GM21447 (cell line): ENCODE results near the gene AP5Z1.

Experiments
- ATAC-seq: cut with Tn5 transposase; IDR thresholded peaks from one replicate; pipeline ENCODE4 v1.9.1; 2021; ENCODE audit not compliant: unreplicated experiment

The AP5Z1 gene

GRCh38 chr7:4765776-4766490, 9.5 kb upstream of the AP5Z1 start:
- no peak for ATAC-seq

DNA sequence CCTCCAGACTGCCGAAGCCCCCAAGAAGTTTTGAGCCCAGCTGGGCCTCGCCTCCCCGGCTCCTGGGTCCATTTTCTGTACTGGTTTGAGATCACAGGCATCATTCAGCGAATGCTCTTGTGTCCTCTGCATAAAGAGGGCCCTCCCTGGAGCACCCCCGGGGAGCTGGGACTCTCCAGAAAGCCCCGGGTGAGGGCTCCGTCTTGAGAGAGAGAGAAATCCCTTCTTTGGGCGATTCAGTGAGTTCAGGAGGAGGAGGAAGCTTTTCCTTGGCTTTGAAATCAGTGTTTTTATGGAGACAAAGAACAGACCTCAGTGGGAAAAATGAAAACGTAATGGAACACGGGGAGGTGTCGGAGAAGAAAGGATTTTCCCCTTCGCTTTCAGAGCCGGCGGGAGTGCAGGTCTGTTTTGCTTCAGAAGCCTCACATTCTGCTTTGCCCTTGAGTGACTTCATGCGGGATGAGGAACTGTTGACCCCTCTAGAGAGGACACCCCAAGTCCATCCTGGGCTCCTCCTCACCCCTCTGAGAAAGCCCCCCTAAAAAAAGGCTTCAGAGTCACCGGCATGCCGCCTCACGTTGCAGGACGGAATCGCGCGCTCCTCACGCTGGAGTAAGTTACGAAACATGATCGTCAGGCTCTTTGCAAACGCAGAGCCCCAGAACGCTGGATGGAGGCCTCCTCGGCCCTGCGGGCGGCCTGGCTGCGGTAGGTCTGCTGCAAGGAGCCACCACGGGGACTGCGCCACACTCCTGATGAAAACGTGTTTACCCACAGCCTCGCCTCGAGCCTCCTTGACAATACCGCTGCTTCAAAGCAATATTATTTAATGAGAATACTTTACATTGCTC, 8.5 kb upstream of the AP5Z1 start:
- no peak for ATAC-seq

DNA sequence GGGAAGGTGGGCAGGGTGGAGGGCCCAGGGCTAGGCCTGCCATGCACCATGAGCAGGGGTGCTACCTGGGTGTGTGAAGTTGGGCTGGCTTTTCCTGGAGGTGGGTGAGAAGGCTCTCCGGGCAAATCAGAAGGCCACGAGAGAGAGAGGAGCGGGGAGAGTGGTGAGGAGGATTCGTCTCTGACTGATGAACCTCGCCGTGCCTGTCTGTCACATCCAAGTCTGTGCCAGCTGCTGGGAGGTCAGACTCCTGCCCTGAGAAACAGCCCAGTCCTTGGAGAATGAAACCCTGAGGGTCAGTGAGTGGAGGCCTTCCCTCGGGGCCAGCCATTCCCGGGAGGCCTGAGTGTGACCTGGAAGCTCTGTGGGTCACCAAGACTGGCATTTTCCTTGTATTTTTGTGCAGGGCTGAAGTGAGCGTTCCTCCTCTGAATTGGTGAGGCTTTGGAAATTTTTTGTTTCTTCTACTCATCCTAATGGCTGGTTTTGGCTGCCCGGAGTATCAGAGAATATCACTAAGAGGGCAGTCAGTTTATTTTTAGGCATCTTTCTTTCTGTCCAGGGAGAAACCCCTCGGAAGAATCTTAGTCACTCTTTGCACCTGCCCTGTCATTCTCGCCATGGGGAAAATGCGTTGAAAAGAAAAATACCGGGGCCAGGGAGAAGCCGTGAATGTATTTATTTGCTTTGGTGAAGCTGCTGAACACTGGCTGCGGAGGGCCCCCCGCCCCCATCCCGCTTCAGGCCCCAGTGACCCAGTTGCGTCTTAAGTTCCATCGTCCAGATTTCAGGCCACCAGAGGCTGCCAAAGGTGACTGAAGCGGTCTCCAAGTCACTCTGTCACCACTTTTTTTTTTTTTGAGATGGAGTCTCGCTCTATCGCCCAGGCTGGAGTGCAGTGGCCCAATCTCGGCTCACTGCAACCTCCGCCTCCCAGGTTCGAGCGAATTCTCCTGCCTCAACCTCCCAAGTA, 6.5 kb upstream of the AP5Z1 start:
- no peak for ATAC-seq

DNA sequence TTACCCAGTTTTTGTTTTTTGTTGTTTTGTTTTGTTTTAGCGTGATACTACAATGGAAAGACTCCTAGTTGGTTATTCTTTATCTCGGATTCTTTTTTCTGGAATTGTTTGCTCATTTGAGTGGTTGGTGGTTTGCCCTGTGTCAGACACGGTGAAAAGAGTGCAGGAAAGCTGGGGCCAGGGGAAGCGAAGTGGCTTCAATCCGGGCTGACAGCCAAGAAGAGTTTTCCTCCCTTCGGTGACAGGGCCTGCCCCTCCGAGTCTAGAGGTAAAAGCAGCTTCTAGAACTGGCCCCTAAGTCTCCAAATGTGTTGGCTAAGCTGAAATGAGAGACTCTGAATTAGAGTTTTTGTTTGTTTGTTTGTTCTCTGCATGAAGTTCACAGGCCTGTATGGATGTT, 5.7 kb upstream of the AP5Z1 start:
- ATAC-seq: no peak

GRCh38 chr7:4770886-4771285, 4.5 kb upstream of the AP5Z1 start:
- no peak for ATAC-seq

GRCh38 chr7:4771737-4772136, 3.7 kb upstream of the AP5Z1 start:
- no peak for ATAC-seq

GRCh38 chr7:4772306-4772705, 3.1 kb upstream of the AP5Z1 start:
- ATAC-seq: no peak

GRCh38 chr7:4774007-4774406, 1.4 kb upstream of the AP5Z1 start:
- ATAC-seq: no peak

DNA sequence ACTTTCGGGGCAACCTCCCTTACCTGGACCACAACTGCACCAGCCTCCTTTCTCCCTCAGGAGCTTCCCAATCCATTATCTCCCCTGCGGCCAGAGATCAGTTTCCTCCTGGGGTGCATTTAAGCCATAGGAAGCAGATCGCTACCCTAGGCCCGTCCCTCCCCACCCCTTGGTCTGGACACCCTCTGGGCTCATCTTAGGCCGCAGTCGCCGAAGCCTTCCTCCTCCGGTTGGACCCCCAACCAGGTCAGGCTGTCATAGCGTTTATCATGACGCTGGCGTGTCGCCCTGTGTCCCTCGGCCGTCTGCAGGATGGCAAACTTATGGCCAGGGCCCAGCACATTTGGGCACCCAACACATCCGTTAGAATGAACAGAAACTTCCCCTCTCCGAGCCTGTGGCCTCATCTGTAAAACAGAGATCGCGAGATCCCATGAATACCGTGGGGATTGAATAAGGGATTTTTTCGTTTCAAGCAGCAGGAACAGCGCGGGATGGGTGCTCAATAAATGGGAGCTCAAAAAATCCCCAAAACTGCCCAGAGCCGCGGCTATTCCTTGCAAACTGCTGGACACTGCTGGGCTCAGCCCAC, 669 bp upstream of the AP5Z1 start:
- peak; percentile 34 for ATAC-seq

GRCh38 chr7:4775848-4776623, 613 bp downstream of the AP5Z1 start:
- ATAC-seq: peak; percentile 12

- no peak for ATAC-seq
Observed at GRCh38 chr7:4779118-4779517, 3.7 kb downstream of the AP5Z1 start.

- no peak for ATAC-seq
Observed at GRCh38 chr7:4781366-4782069, 6.1 kb downstream of the AP5Z1 start.

DNA sequence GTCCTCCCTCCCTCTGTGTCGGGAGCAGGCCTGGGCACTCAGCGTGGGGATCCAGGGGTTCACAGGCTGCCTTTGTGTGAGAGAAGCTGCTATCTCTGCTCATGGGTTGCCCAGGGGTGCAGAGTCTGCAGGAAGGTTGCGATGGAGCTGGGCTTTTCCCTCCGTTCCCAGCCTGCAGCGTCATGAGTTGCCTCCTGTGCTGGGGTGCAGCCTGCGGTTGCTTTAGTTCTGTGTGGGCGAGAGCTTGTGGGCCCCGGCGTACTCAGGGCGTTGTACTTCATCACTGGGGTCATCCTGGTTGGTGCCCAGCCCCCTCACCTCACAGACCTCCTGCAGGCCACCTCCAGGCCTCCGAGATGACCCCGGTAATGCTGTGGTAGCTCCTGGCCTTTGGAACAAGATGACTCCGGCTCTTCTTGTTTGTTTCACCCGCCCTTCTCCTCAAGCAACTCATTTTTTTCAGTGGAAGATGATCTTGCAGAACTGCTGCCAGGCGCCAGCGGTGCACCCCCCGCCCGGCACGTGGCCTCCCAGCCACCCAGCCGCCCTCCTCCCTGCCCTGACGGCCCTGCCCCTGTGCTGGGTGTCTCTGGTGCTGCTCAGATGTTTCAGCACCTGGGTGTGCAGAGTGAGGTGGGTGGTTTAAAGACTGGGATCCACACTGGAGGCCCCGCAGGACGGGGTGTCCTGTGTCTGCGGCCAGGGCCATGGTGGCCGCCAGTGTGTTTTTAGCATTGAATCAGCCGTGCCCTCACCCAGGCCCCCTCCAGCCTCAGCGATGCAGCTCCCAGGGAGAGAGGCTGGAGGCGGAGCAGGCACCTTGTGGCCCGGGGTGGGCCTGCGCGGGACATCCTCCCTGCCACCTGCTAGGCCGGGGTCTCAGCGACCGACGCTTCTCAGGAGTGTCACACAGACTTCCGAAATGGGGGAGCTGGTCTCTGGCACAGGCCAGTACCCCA, 7.2 kb downstream of the AP5Z1 start:
- ATAC-seq: no peak

DNA sequence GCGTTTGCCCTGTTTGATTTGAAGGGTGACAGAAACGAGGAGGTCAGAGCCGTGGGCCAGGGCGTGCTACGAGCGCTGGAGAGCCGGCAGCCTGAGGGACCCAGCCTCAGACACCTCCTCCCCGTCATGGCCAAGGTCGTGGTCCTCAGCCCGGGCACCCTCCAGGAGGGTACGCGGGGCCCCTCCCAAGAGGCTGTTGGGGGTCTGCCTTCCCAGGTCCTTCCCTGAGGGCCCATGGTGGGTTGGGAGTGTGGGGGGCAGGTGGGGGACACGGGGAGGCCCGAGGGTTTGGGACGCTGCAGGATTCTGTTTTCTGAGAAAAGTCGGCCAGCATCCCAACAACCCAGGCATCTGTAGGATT, 7.8 kb downstream of the AP5Z1 start:
- no peak for ATAC-seq

- no peak for ATAC-seq
Observed at GRCh38 chr7:4783762-4784351, 8.4 kb downstream of the AP5Z1 start.

DNA sequence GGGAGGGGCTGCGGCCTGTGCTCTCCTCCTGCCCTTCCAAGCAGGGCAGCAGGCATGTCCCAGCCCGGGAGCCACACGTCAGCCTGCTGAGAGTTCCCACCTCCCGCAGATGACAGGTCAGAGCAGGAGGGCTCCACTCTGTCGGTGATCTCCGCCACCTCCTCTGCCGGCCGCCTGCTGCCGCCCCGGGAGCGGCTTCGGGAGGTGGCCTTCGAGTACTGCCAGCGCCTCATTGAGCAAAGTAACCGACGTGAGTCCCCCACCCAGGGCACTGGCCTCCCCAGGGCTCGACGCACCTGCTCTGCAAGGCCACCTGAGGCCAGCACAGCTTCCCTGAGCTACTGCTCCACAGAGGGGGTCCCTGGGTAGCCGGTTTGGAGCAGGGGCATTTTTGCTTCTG, 9.4 kb downstream of the AP5Z1 start:
- no peak for ATAC-seq

- no peak for ATAC-seq
Observed at GRCh38 chr7:4785371-4785770, 9.9 kb downstream of the AP5Z1 start.

DNA sequence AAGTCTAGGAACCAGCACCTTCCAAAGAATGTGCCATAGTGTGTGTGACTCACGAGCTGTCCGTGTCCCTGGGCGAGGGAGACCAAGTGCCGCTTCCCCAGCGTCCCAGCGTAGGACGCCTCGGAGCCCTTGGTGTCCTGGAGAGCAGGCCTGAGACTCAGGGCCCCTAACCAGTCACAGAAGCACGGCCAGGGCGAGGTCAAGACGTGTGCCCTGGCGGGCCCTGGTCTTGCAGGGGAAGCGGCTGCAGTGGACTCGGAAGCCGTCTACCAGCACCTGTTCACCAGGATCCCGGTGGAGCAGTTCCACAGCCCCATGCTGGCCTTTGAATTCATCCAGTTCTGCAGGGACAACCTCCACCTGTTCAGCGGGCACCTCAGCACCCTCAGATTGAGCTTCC, 10.6 kb downstream of the AP5Z1 start:
- ATAC-seq: no peak
